Fibroblast of skin of left quadriceps (primary cell): ENCODE results near the gene HIBADH.

Experiments
- DNase-seq, 2 experiments: peaks; one replicate each; pipeline ENCODE4 v3.0.0-alpha.2; 2013; ENCODE audit warnings: low read depth in 2 of 2

The HIBADH gene

GRCh38 chr7:27636326-27637006, 26.2 kb downstream of the HIBADH start:
- DNase-seq = no peak

GRCh38 chr7:27635728-27636127, 27.0 kb downstream of the HIBADH start:
- no peak for DNase-seq

- no peak for DNase-seq
These were observed 27.8 kb downstream of the HIBADH start for GRCh38 chr7:27634671-27635493.

DNA sequence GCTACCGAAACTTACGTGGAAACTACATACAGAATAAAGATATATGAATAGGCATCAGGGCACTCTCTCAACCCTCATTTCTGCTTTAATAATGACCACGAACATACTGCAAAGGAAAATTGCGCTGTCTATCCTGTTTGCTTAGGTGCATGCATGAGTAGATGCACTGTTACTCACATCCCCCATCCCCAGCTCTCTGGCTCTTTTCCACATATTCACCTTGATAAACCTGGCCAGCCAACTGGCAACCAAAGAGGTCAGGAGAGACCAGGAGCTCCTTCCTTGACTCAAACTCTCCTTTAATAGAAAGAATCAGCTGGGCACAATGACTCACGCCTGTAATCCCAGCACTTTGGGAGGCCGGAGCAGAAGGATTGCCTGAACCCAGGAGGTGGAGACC, 29.6 kb downstream of the HIBADH start:
- no peak for DNase-seq

DNA sequence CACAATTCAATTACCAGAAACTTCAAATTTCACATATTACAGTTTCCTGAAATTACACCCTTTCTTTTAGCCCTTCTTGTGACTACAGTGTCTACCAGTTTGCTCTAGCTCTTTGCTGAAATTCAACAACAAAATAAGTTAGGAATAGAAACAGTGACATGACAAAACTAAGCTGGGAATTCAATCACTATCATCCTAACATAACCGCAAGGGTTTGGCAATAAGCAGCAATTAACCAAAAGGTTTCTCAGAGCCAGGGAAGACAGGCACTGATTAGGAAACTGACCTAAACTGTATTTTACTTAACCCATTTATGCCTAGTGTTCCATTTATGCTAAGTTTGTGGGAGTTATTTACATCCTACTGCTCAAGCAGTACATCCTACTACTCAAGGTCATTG, 31.3 kb downstream of the HIBADH start:
- no peak for DNase-seq

DNA sequence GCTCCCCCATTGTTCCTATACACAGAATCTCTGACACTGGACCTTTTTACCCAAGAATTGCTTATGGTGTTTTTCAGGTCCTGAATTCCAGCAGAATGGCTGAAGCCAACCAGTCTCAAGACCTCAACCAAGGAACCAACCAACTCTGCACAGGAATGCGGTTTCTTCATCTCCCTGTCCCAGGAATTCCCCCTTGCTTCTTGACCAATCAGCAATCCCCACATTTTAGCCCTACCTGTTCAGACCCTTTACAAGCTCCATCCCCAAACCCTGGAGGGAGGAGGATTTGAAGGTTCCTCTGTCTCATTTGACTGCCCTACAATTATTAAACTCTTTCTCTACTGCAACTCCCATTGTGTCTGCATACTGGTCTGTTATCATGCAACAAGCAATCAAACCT, 35.5 kb downstream of the HIBADH start:
- DNase-seq = no peak

DNA sequence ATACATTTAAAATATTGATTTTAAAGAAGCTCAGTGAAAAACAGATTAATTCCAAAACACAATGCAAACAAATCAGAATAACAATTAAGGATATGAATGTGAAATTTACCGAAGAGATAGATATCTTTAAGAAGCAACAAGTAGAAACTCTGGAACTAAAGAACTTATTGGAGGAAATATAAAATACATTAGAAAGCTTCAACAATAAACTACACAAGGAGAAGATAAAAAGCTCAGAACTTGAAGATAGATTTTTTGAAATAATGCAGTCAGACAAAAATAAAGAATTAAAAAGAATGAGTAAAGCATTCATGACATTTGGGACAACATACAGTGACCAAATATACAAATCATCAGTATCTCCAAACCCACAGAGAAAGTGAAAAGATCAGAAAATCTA, 43.2 kb downstream of the HIBADH start:
- DNase-seq = no peak

GRCh38 chr7:27617651-27618381, 44.9 kb downstream of the HIBADH start:
- DNase-seq = no peak

GRCh38 chr7:27616914-27617548, 45.7 kb downstream of the HIBADH start:
- no peak for DNase-seq

DNA sequence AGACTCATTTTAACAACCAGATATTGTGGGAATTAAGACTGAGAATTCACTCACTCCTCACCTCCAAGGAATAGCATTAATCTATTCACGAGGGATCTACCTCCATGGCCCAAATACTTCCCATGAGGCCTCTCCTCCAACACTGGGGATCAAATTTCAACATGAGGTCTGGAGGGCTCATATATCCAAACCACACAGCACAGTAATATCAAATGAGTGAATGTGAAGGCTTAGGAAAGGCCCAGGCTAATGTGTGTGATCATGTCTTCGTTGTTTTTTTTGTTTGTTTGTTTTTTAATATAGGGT, 46.5 kb downstream of the HIBADH start:
- no peak for DNase-seq

- DNase-seq = no peak
These were observed 47.1 kb downstream of the HIBADH start for GRCh38 chr7:27615420-27616185.

GRCh38 chr7:27614095-27614494, 48.6 kb downstream of the HIBADH start:
- no peak for DNase-seq

GRCh38 chr7:27611059-27611458, 51.6 kb downstream of the HIBADH start:
- DNase-seq = no peak

DNA sequence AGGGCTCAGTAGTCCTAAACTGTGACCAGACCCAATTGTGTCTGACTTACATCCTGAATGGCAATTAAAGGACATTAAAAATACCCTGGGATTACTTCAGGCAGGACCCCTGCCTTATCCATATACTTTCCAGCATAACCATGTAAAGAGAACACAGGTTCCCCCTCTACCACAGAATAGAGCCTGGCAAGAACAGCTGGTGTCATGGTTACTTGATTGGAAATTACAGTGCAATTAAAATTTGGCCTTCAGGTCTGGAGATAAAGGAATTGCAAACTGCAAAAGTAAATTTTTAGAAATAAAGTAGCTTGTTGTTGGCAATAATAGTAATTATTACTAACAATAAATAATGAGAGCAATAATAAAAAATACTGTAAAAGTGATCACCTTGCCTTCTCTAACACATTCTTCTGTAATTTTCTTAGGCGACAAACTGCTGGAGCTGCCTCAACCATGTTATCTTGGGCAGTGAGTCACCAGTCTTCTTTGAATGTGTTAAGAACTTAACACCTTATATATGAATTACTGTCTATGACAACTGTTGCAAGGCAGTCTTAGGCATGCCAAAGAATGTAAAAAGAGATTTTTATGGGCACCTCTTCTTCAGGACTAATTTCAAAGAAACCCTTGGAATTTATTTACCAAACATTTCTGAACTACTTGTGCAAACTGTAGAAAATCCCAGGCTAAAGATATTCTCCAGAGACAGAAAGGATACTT, 53.7 kb downstream of the HIBADH start:
- DNase-seq = peak in 1 of 2 experiments; percentile 10

DNA sequence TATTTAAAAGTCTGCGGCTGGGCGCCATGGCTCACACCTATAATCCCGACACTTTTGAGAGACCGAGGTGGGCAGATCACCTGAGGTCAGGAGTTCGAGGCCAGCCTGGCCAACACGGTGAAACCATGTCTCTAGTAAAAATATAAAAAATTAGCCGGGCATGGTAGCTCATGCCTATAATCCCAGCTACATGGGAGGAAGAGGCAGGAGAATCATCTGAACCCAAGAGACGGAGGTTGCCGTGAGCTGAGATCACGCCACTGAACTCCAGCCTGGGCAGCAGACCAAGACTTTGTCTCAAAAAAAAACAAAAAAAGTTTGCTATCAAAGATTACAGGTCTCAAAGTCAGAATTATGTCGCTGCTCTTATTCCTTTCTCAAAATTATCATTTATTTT, 55.5 kb downstream of the HIBADH start:
- no peak for DNase-seq

DNA sequence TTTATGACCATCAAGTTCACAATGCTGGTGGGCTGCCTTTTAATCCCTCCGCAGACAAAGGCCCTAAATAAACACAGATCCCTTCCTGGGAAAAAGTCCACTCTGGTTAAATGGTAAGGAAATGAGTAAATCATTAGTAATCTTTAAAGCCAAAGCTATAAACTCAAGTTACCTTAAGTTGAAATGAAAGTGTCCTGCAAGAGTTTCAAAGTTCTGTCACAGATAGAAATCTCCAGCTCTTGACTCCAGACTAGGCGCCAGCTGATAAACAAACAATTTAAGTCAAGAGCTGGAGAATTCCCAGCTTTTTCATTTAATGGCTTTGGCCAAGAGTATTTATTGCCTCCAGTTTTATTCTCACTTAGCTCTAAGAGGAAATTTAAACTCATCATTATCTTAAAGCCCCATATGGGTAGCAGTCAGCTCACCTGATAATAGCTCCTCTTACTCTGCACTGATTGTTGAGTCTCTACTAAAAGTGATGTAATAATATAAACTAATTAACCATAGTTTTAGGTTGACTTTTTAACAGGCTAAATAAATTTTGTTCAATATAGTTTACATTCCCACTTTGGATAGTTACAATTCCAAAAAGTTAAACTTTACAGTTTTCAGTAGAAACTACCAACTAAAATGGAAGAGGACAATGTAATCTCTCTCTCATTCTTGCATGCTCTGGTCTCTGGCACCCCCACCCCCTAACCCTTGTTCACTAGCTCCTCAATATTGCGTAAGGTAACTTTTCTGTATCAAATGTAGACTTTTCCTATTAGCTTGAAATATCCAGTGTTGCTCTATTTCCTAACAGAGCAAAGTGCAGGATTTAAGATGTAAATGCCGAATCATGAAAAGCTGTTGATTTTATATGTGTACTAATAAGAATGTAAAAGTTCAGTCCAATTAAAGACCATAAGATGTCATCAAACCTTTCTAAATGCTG, 56.1 kb downstream of the HIBADH start:
- DNase-seq = peak; percentile 22 to 29

GRCh38 chr7:27605689-27606269, 56.9 kb downstream of the HIBADH start:
- peak in 1 of 2 experiments; percentile 7 for DNase-seq

DNA sequence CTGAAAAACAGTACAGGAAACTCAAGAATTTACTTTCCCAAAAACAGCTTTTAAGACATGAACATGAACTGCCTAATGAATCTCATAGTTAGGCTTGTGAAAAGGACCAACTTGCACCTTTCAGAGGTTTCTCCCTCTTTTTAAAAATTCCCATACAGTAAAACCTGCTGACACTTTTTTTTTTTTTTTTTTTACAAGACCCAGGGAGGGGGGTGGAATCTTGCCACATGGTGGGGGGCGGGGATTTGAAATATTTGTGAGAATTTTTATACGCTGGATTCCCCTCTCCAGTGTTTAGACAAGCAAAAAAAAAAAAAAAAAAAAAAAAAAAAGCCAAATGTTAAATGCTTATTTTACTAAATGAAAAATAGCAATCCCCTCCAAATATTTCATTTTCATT, 57.4 kb downstream of the HIBADH start:
- DNase-seq = no peak

DNA sequence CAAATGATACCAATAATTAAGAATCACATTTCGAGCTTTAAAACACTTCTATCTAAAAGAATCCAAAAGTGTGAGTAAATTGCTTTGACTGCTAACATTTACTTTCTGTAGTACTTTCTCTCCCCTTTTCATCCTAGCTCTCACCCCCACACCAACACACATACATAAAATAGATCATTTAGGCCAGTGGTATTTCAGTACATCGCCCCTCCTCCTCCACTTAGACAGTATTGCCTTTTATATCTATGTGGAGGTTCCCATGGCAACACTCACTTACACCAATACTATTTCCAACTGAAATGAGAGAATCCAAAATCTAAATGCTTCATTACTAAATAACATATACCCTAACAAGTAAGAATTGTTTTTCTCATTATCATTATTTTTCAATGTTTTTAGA, 58.9 kb downstream of the HIBADH start:
- no peak for DNase-seq
